ENCODE measurements around the gene RHBDL2. TPM values are rescaled to one million over a fixed set of nuclear protein-coding genes. Genes with fewer than 3 reads are reported as not detected.

The RHBDL2 gene
- total and polyA plus RNA-seq, 2 of the 13 experiments (the other 11 are each of a cell fraction or from before 2014, with no cell fraction given) = 3.3 to 5.4 TPM

- TF ChIP-seq ZBTB7A (CRISPR knock-in tag; IDR thresholded peaks at IDR 0.05) = no peak
- peak; percentile 61 for TF ChIP-seq SRY (CRISPR knock-in tag; IDR thresholded peaks at IDR 0.05)
- no peak for TF ChIP-seq ZBTB46 (CRISPR knock-in tag; IDR thresholded peaks at IDR 0.05; ENCODE audit: borderline replicate concordance)
- peak; percentile 75 for TF ChIP-seq POGZ (CRISPR knock-in tag; IDR thresholded peaks at IDR 0.05)
- TF ChIP-seq ZXDC (CRISPR knock-in tag; IDR thresholded peaks at IDR 0.05) = peak; percentile 53; the same call in 1 of the 2 replicates
- no peak for TF ChIP-seq STAT6 (CRISPR knock-in tag; IDR thresholded peaks at IDR 0.05; ENCODE audit: borderline replicate concordance)
- TF ChIP-seq GABPA (IDR thresholded peaks at IDR 0.05; ENCODE audit: low read depth, low read length) = peak; percentile 7; the same call in 1 of the 2 replicates
- TF ChIP-seq GABPA (CRISPR knock-in tag; IDR thresholded peaks at IDR 0.05; ENCODE audit: low read depth) = peak; percentile 36; the same call in 1 of the 2 replicates
- TF ChIP-seq HMGXB4 (CRISPR knock-in tag; IDR thresholded peaks at IDR 0.05; ENCODE audit: borderline replicate concordance in 1 of 2, low read depth in 1 of 2) = peak in 1 of 2 experiments; percentile 73; a peak in 2 of 4 replicates
- TF ChIP-seq MLLT10 (CRISPR knock-in tag; IDR thresholded peaks at IDR 0.05) = no peak
- TF ChIP-seq ZNF724P (CRISPR knock-in tag; IDR thresholded peaks at IDR 0.05; ENCODE audit: borderline replicate concordance) = no peak
- TF ChIP-seq ZSCAN22 (CRISPR knock-in tag; IDR thresholded peaks at IDR 0.05) = no peak
- no peak; the same call in 1 of the 2 replicates for TF ChIP-seq ZBTB4 (CRISPR knock-in tag; IDR thresholded peaks at IDR 0.05; ENCODE audit: borderline replicate concordance)
- TF ChIP-seq FOSL2 (CRISPR knock-in tag; IDR thresholded peaks at IDR 0.05) = peak; percentile 41; the same call in 1 of the 2 replicates
- no peak for TF ChIP-seq ZFP36L1 (CRISPR knock-in tag; IDR thresholded peaks at IDR 0.05)
These were observed 49.4 kb upstream of the RHBDL2 start, which contains the start of gene AKIRIN1 (continued) for GRCh38 chr1:38990738-38991637.
